Kidney (tissue), 14 donors: ENCODE data around the gene AP2B1. TPM values are rescaled to one million over a fixed set of nuclear protein-coding genes. Genes with fewer than 3 reads are reported as not detected.

Experiments
- DNase-seq, 5 donors: peaks; one replicate each; pipeline ENCODE4 v3.0.0-alpha.2; 2013 to 2020
- FAIRE-seq: peaks from 2 replicates; lab custom pipeline; 2012; peaks lifted over from hg19 to GRCh38; lab: Jason Lieb, UNC
- H3K27ac ChIP-seq, 2 donors: one replicate each; pipeline ENCODE4 v1.7.0; 2013; ENCODE audit warnings: low read depth in 2 of 2, low read length in 2 of 2, inconsistent platforms in 1 of 2
- H3K27me3 ChIP-seq: one replicate; pipeline ENCODE4 v1.7.1; 2013; ENCODE audit warnings: low read length, inconsistent platforms; ENCODE audit not compliant: control insufficient read depth, insufficient read depth
- H3K36me3 ChIP-seq, 3 donors: one replicate each; pipeline versions ENCODE4 v1.7.0 to v1.7.1; 2013; ENCODE audit warnings: low read length in 3 of 3, control low read depth in 1 of 3, inconsistent platforms in 1 of 3; ENCODE audit not compliant: insufficient read depth in 3 of 3, control insufficient read depth in 2 of 3
- H3K4me1 ChIP-seq, 3 donors: one replicate each; pipeline versions ENCODE4 v1.7.0 to v1.7.1; 2013; ENCODE audit warnings: low read length in 3 of 3, inconsistent platforms in 1 of 3, low read depth in 1 of 3; ENCODE audit not compliant: control insufficient read depth in 2 of 3, insufficient read depth in 2 of 3
- H3K4me3 ChIP-seq, 3 donors: one replicate each; pipeline versions ENCODE4 v1.7.0 to v1.8.1; 2013; ENCODE audit warnings: low read length in 3 of 3, control low read depth in 1 of 3, inconsistent platforms in 1 of 3
- H3K9ac ChIP-seq, 3 donors: one replicate each; pipeline versions ENCODE4 v1.7.0 to v1.7.1; 2013; ENCODE audit warnings: low read length in 3 of 3, control low read depth in 1 of 3, inconsistent platforms in 1 of 3
- H3K9me3 ChIP-seq, 3 donors: one replicate each; pipeline versions ENCODE4 v1.7.0 to v1.7.1; 2013; ENCODE audit warnings: low read length in 3 of 3, control low read depth in 1 of 3, inconsistent platforms in 1 of 3; ENCODE audit not compliant: control insufficient read depth in 2 of 3, insufficient read depth in 1 of 3
- CTCF ChIP-seq: IDR thresholded peaks from 3 replicates; pipeline ENCODE4 v1.5.1; 2012; ENCODE audit warnings: mild to moderate bottlenecking, moderate library complexity, borderline replicate concordance; ENCODE audit not compliant: insufficient read depth; ENCODE audit errors: extremely low read depth
- intact Hi-C: fragments of 100-400 bp; cut with DNase I; formaldehyde crosslinking; loops from one replicate; pipeline ENCODE4 v1.11.1; 2022
- polyA plus RNA-seq: library from polyadenylated mRNA; stranded (reverse); fragments of 350-450 nt; fragmentation: Illumina TruSeq; extraction: RNeasy Lipid Tissue Mini Kit (QIAGEN cat#74804); gene quantifications from one replicate; pipeline ENCODE4 v1.2.3, GENCODE V29; 2014; ENCODE audit warnings: low read depth, low replicate concordance; ENCODE audit not compliant: insufficient read depth
- total RNA-seq: library from RNA; stranded (reverse); fragmentation: NEBNext Ultra II Directional; extraction: Animal tissue kit (Norgen Biotek cat#: 25700); gene quantifications from one replicate; pipeline ENCODE4 v1.2.1, GENCODE V29; 2021
- donor health status: control.
- donor health status: control.
- donor health status: control.
- donor health status: control.
- donor health status: control.
- donor health status: DM: yes; HTN: yes; CAD: no.
- donor health status: Normal renal cell carcinoma (clear cell type).

Gene AP2B1
- total and polyA plus RNA-seq, 2 donors from 2014 or later: 74.0 to 242 TPM

GRCh38 chr17:35723735-35724134 is 136.6 kb downstream of the AP2B1 start:
- Histone ChIP-seq H3K27ac (no peak overlapping the region), H3K9ac (no peak overlapping the region), H3K36me3 (peaks cover 6 to 26% (median 21%) of the 10 kb centered on the region in 3 donors), H3K4me1 (peaks cover 4 to 8% (median 4%) of the 10 kb centered on the region in 3 donors), H3K4me3 (no peak overlapping the region), H3K9me3 (no peaks in the 10 kb centered on the region), H3K27me3 (no peaks in the 10 kb centered on the region)
- intact Hi-C loops: no loop called here
- TF ChIP-seq CTCF: no peak
- DNase-seq: no peak
- no peak for FAIRE-seq

- intact Hi-C loops: no loop called here
- Histone ChIP-seq H3K27me3 (no peaks in the 10 kb centered on the region), H3K36me3 (peaks cover 6 to 26% (median 19%) of the 10 kb centered on the region in 3 donors), H3K4me1 (peaks cover 4 to 8% (median 4%) of the 10 kb centered on the region in 3 donors), H3K9me3 (no peaks in the 10 kb centered on the region), H3K27ac (no peak overlapping the region), H3K4me3 (no peak overlapping the region), H3K9ac (no peak overlapping the region)
- TF ChIP-seq CTCF: no peak
- FAIRE-seq (no peak), DNase-seq (no peak)
Measured at GRCh38 chr17:35725058-35725457, 137.9 kb downstream of the AP2B1 start.

- peaks cover 6 to 26% (median 19%) of the 10 kb centered on the region in 3 donors for H3K36me3 ChIP-seq
- H3K27ac ChIP-seq: no peak overlapping the region
- no peak overlapping the region for H3K9ac ChIP-seq
- H3K4me1 ChIP-seq: peaks cover 4 to 8% (median 6%) of the 10 kb centered on the region in 3 donors
- intact Hi-C loops: no loop called here
- no peak for TF ChIP-seq CTCF
- no peak overlapping the region for H3K4me3 ChIP-seq
- no peaks in the 10 kb centered on the region for H3K9me3 ChIP-seq
- no peaks in the 10 kb centered on the region for H3K27me3 ChIP-seq
- DNase-seq: no peak
- no peak for FAIRE-seq
Measured at GRCh38 chr17:35725802-35726126, 138.6 kb downstream of the AP2B1 start.
